Adipose tissue (tissue), 3 donors: ENCODE results near the gene MDFIC2. TPM values are rescaled to one million over a fixed set of nuclear protein-coding genes. Genes with fewer than 3 reads are reported as not detected.
"Not testable (repeated sequence)": the region's sequence is repeated elsewhere in the genome, so short reads cannot be mapped to it uniquely, and the experiment has no call there.

Experiments used
- H3K27ac ChIP-seq: one replicate; pipeline ENCODE4 v1.5.1; 2013; ENCODE audit warnings: low read depth, low read length
- WGBS, 3 donors: extraction: QIAGEN DNeasy Blood & Tissue Kit; methylation state at CpG; one replicate each; pipeline ENCODE4 v1.1.7; 2013; 5-methylcytosine and 5-hydroxymethylcytosine counted together
- polyA plus RNA-seq, 3 donors: library from polyadenylated mRNA; stranded (reverse); fragments of 200-250 nt; gene quantifications; one replicate each; pipeline ENCODE4 v1.2.3, GENCODE V29; 2013
- donor health status: healthy with polysubstance abuse.
- donor health status: Bipolar disorder and iron deficiency.
- donor health status: healthy.

The MDFIC2 gene
- polyA plus RNA-seq, 3 donors = not detected

DNA sequence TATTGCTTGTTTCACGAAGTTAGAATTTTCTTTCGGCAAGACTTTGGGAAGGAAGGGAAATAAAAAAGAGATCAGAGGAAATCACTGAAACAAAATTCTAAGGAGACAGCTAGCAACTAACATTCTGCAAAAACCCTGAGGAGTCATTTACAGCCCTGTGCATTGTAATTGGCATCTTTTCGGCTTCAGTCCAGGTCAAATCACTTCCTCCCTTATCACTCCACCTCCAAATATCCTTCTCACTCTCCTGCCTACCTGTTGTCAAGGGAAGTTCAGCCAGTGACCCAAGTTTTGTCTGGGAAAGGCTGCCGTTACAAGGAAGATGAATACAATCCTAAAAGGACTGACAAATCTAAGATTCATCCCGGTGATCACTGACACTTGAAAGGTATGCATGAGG, 39.6 kb downstream of the MDFIC2 start:
- no peak overlapping the region for H3K27ac ChIP-seq
- WGBS, 3 donors = 69 to 82% (median 78%) methylated on average over 5 of the region's 5 CpGs

GRCh38 chr3:70264122-70264780, 48.2 kb downstream of the MDFIC2 start:
- WGBS, 3 donors = 21 to 66% (median 59%) methylated on average over 3 of the region's 3 CpGs
- no peak overlapping the region for H3K27ac ChIP-seq

DNA sequence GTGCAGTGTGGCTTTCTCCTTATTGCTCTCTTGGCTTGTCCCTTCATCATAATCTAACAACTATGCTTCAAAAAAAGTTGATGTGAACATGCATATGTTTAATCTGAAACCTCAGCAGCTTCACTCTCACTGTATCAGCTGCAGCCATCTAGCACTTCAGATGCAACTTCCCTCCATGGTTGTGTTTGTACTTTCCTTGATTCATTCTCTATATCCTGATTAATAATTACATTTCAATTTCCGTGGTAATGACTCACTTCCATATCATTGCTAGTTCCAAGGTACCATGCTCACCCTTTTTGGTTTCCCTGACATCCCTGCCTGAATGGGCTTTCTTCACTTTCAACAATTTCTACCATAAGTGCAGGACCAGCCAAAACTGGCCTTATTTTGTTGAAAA, 51.2 kb downstream of the MDFIC2 start:
- WGBS, 3 donors = 62 to 77% (median 70%) methylated on average over 1 of the region's 1 CpG
- no peak overlapping the region for H3K27ac ChIP-seq

GRCh38 chr3:70256566-70256965, 55.9 kb downstream of the MDFIC2 start:
- WGBS, 3 donors = 69 to 82% (median 73%) methylated on average over 1 of the region's 1 CpG
- no peak overlapping the region for H3K27ac ChIP-seq

DNA sequence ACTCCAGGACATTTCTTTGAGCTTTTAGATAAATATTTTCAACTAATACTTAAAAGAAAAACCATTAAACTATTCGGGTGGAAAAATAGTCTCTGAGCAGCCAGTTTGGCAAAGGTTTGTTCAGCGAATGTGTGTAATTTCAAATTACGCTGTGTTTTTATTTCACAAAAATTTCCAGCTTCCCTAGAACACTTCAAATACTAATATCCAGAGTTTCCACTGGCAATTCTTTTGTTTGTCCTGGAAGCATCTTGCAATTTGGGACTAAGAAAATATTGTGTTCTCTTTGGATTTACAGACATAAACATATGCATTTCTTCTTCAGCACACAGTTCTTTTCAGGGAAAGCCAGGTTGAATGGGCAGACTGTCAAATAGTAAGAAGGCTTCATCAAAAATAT, 61.9 kb downstream of the MDFIC2 start:
- no peak overlapping the region for H3K27ac ChIP-seq
- WGBS, 3 donors = 70 to 86% (median 79%) methylated on average over 3 of the region's 3 CpGs

- 75 to 80% (median 77%) methylated on average over 7 of the region's 7 CpGs for WGBS, 3 donors
- H3K27ac ChIP-seq = no peak overlapping the region
Observed at GRCh38 chr3:70249509-70250160, 62.8 kb downstream of the MDFIC2 start.

DNA sequence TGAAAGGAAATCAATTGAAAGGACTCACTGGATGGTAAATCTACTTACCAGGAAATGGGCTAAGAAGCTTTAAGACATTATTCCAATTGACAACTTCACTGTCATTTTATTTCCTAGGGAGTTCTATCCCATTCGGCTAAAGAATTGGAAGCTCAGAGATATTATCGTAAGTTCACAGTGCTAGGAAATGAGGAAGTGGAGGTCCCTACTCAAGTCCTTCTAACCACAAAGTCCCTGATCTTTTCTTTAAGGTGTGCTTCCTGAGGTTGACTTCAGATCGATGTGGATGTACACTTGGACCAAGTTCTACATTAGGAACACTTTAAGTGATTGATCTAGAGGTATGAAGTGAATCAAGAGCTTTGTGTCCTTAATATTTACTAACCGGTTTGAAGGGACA, 63.6 kb downstream of the MDFIC2 start:
- no peak overlapping the region for H3K27ac ChIP-seq
- WGBS, 3 donors = 75 to 90% (median 83%) methylated on average over 4 of the region's 4 CpGs

DNA sequence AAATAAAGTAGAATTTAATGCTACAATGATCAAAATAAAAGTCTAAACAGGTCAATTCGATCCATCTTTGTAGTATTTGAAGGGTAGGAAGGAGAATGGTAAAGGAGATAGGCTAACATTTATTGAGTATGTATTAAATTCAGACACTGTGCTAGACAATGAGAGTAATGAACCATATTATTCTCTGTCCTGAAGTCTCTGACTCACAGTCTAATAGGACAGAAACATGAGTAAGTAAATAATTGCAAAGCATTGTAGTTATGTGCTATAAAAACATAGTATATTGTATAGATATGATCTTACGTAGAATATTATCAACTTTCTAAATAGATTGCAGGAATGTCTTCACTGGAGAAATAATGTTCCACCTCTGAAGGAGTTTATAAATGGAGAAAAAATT, 64.5 kb downstream of the MDFIC2 start:
- WGBS, 3 donors = 78 to 81% (median 79%) methylated on average over 2 of the region's 2 CpGs
- no peak overlapping the region for H3K27ac ChIP-seq

- 75 to 89% (median 82%) methylated on average over 4 of the region's 4 CpGs for WGBS, 3 donors
- H3K27ac ChIP-seq = no peak overlapping the region
Observed at GRCh38 chr3:70245746-70246525, 66.5 kb downstream of the MDFIC2 start.

DNA sequence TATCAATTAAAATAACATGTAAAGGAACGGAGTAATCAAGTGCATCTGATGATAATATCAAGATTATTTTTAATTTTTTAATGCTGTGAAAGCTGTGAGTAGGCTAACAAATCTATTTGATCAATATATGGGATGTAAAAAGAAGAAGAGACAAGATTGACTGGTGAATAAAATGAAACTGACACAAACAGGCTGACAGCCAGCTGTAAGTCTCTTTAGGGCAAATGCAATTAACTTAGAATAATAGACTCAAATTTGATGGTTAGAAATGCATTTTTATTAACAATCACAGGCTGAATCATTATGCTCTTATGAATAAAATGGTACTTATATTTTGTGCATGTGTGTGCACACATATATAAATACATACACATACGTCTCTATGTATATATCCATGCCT, 68.0 kb downstream of the MDFIC2 start:
- H3K27ac ChIP-seq = no peak overlapping the region
- 82 to 87% (median 83%) methylated on average over 2 of the region's 2 CpGs for WGBS, 3 donors

DNA sequence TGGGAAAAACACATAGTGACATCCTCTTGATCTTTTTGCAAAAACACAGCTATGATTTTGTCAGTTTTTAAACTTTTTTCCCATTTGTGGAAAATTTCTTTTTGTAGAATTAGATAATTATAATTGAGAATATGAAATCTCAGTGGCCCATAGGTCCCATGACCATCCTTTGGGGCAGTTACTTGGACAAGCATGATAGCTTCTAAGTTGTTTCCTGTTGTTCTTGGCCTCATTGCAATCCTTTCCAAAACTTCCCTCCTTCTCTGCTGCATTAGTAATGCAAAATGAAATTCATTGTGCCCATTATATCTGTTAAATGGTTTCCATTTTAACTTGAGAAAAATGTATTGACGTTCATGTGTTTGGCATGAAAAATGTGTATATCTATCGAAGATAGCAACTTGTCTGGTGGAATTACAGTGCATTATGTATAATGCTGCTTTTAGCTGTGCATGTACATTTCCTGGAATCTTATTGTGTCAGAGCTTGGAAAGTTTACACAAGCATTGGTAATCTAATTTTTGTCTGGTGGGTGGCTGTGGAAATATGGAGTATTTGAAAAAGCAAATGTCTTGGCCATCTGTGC, 70.0 kb downstream of the MDFIC2 start:
- 68 to 73% (median 70%) methylated on average over 2 of the region's 2 CpGs for WGBS, 3 donors

GRCh38 chr3:70233812-70234211, 78.6 kb downstream of the MDFIC2 start:
- WGBS, 3 donors = 83 to 89% (median 84%) methylated on average over 1 of the region's 1 CpG
- no peak overlapping the region for H3K27ac ChIP-seq

More for the DNA sequence above, 70.0 kb downstream of the MDFIC2 start:
- H3K27ac ChIP-seq = no peak overlapping the region

GRCh38 chr3:70233112-70233511, 79.3 kb downstream of the MDFIC2 start:
- H3K27ac ChIP-seq = no peak overlapping the region
- 78 to 79% (median 78%) methylated on average over 5 of the region's 5 CpGs for WGBS, 3 donors

DNA sequence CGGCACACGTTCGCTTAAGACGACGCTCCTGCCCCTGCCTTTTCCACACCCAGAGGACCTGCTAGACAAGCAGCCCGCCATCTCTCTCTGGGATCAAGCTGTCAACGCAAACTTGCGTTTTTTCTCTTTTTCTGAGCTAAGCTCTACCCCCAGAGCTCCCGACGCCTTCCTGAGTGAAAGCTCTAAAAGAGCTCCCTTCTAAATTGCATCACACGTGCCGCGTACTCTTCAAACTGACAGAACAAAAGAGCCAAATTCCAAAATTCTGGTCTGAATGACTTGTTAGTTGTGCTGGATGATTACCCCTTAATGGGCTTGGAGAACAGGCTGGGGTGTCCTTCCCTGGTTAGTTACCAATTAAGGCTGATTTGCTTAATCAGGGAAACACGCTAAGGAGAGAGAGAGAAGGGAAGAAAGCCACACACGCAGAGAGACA, 81.2 kb downstream of the MDFIC2 start:
- WGBS, 3 donors = 74 to 84% (median 82%) methylated on average over 15 of the region's 15 CpGs
- H3K27ac ChIP-seq = no peak overlapping the region

GRCh38 chr3:70227437-70227836, 85.0 kb downstream of the MDFIC2 start:
- 70 to 78% (median 74%) methylated on average over 3 of the region's 3 CpGs for WGBS, 3 donors
- H3K27ac ChIP-seq = no peak overlapping the region

DNA sequence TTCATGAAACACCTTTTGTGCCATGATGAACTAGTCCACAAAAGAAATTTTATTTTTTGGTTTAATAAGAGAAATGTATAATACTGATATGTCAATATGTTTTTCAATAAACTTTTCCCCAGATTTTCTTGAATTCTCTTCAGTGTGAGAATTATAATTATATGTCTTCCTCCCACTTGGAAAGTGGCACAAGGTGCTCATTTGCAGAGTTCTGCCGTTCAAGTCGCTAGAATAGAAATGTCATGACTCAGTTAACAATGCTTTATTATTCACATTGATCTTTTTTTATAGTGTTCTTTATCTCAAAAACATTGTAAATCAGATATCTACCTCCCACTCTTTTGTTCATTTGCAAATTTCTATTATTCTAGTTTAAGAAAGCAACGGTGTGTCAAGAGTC, 87.3 kb downstream of the MDFIC2 start:
- no peak overlapping the region for H3K27ac ChIP-seq
- 70 to 78% (median 74%) methylated on average over 3 of the region's 3 CpGs for WGBS, 3 donors

- no peak overlapping the region for H3K27ac ChIP-seq
- WGBS, 3 donors = 54 to 79% (median 67%) methylated on average over 5 of the region's 5 CpGs
Observed at GRCh38 chr3:70224337-70224736, 88.1 kb downstream of the MDFIC2 start.

DNA sequence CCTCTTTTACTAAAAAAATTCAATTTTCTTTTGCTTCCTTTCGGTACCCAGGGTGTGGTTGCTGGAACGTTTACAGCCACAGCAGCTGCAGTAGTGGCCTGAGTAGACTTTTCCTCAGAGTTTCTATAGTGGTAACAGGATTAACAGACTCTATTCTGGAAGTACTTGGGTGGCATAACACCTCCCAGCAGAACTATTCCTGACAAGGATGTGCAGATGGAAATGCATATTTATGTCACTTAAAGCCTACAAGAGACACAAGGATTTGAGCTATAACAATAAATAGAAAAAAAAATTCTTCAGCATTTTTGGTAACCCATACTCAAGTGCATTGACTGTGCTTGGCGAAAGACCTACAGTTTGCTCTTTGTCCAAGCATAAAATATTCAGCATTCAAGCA, 94.0 kb downstream of the MDFIC2 start:
- 62 to 67% (median 63%) methylated on average over 3 of the region's 3 CpGs for WGBS, 3 donors
- H3K27ac ChIP-seq = no peak overlapping the region

- not testable (repeated sequence) for H3K27ac ChIP-seq
Observed at GRCh38 chr3:70211274-70211673, 101.2 kb downstream of the MDFIC2 start.
